ENCODE measurements around the gene TNC.

- TF ChIP-seq POLR2A (IDR thresholded peaks at IDR 0.05) (no peak), CTCF (IDR thresholded peaks at IDR 0.05) (no peak)
Observed at GRCh38 chr9:115158661-115159481, 40.9 kb upstream of the TNC start.

Data from right lobe of liver (tissue), 4 donors.